ENCODE data around the gene CCNL2.
A peak's percentile ranks its signal among the peaks of the same experiment; 100 is the strongest.
"Not testable (repeated sequence)": the region's sequence is repeated elsewhere in the genome, so short reads cannot be mapped to it uniquely, and the experiment has no call there.

Gene CCNL2

GRCh38 chr1:1425753-1426495 is 26.8 kb upstream of the CCNL2 start:
- no peak for ATAC-seq
- Mint-ChIP-seq H3K36me3 (no peaks in the 10 kb centered on the region), H3K4me1 (peaks cover 12% of the 10 kb centered on the region), H3K27ac (no peak overlapping the region), H3K27me3 (peaks cover 83% of the 10 kb centered on the region), H3K4me3 (no peak overlapping the region), H3K9me3 (no peaks in the 10 kb centered on the region)

- no peak for ATAC-seq
- Mint-ChIP-seq H3K9me3 (no peaks in the 10 kb centered on the region), H3K36me3 (no peaks in the 10 kb centered on the region), H3K4me1 (peaks cover 16% of the 10 kb centered on the region), H3K4me3 (no peak overlapping the region), H3K27me3 (peaks cover 83% of the 10 kb centered on the region), H3K27ac (no peak overlapping the region)
Observed at GRCh38 chr1:1425426-1425752, 26.3 kb upstream of the CCNL2 start.

GRCh38 chr1:1424707-1425106 is 25.6 kb upstream of the CCNL2 start:
- Mint-ChIP-seq H3K4me3 (no peak overlapping the region), H3K27ac (no peak overlapping the region), H3K9me3 (no peaks in the 10 kb centered on the region), H3K36me3 (no peaks in the 10 kb centered on the region), H3K4me1 (peaks cover 16% of the 10 kb centered on the region), H3K27me3 (peaks cover 76% of the 10 kb centered on the region)
- no peak for ATAC-seq

GRCh38 chr1:1423245-1423597 is 24.1 kb upstream of the CCNL2 start:
- ATAC-seq: no peak
- Mint-ChIP-seq H3K4me3 (no peak overlapping the region), H3K9me3 (no peaks in the 10 kb centered on the region), H3K36me3 (no peaks in the 10 kb centered on the region), H3K4me1 (peaks cover 23% of the 10 kb centered on the region), H3K27me3 (peaks cover 65% of the 10 kb centered on the region), H3K27ac (no peak overlapping the region)

GRCh38 chr1:1422465-1423244 is 23.5 kb upstream of the CCNL2 start:
- Mint-ChIP-seq H3K4me3 (no peak overlapping the region), H3K27ac (no peak overlapping the region), H3K9me3 (no peaks in the 10 kb centered on the region), H3K4me1 (peaks cover 29% of the 10 kb centered on the region), H3K36me3 (no peaks in the 10 kb centered on the region), H3K27me3 (peaks cover 63% of the 10 kb centered on the region)
- ATAC-seq: no peak

- Mint-ChIP-seq H3K27ac (no peak overlapping the region), H3K4me3 (no peak overlapping the region), H3K4me1 (peaks cover 31% of the 10 kb centered on the region), H3K27me3 (peaks cover 60% of the 10 kb centered on the region), H3K36me3 (no peaks in the 10 kb centered on the region), H3K9me3 (no peaks in the 10 kb centered on the region)
- no peak for ATAC-seq
Observed at GRCh38 chr1:1421907-1422464, 22.9 kb upstream of the CCNL2 start.

GRCh38 chr1:1421147-1421906 is 22.2 kb upstream of the CCNL2 start, which contains the start of gene ANKRD65:
Gene ANKRD65 (minus strand): TSS chr1:1421276. CDS start chr1:1421005, 271 bp downstream.
- Mint-ChIP-seq H3K36me3 (no peaks in the 10 kb centered on the region), H3K27ac (no peak within 1 kb of the TSS), H3K9me3 (no peaks in the 10 kb centered on the region), H3K4me1 (peaks cover 29% of the 10 kb centered on the region), H3K27me3 (peaks cover 54% of the 10 kb centered on the region), H3K4me3 (peak within 1 kb of the TSS; percentile 65)
- ATAC-seq: no peak

GRCh38 chr1:1420654-1421141 is 21.6 kb upstream of the CCNL2 start:
- peak; percentile 73 for ATAC-seq
- H3K9me3 Mint-ChIP-seq: no peaks in the 10 kb centered on the region
- H3K4me1 Mint-ChIP-seq: peaks cover 26% of the 10 kb centered on the region
- no peak overlapping the region for H3K27ac Mint-ChIP-seq
- H3K27me3 Mint-ChIP-seq: peaks cover 47% of the 10 kb centered on the region
- no peaks in the 10 kb centered on the region for H3K36me3 Mint-ChIP-seq
- H3K4me3 Mint-ChIP-seq: peak overlapping the region; percentile 65

- ATAC-seq: peak; percentile 25
- H3K4me3 Mint-ChIP-seq: no peak overlapping the region
- H3K27ac Mint-ChIP-seq: no peak overlapping the region
- H3K36me3 Mint-ChIP-seq: no peaks in the 10 kb centered on the region
- H3K9me3 Mint-ChIP-seq: no peaks in the 10 kb centered on the region
- H3K4me1 Mint-ChIP-seq: peaks cover 26% of the 10 kb centered on the region
- H3K27me3 Mint-ChIP-seq: peaks cover 41% of the 10 kb centered on the region
Observed at GRCh38 chr1:1419813-1420653, 20.9 kb upstream of the CCNL2 start.

GRCh38 chr1:1419363-1419812 is 20.3 kb upstream of the CCNL2 start:
- Mint-ChIP-seq H3K9me3 (no peaks in the 10 kb centered on the region), H3K27ac (no peak overlapping the region), H3K27me3 (peaks cover 34% of the 10 kb centered on the region), H3K36me3 (no peaks in the 10 kb centered on the region), H3K4me3 (no peak overlapping the region), H3K4me1 (peaks cover 26% of the 10 kb centered on the region)
- ATAC-seq: no peak

- H3K4me1 Mint-ChIP-seq: peaks cover 26% of the 10 kb centered on the region
- no peak overlapping the region for H3K27ac Mint-ChIP-seq
- no peaks in the 10 kb centered on the region for H3K36me3 Mint-ChIP-seq
- no peak overlapping the region for H3K4me3 Mint-ChIP-seq
- ATAC-seq: peak; percentile 13
- peaks cover 31% of the 10 kb centered on the region for H3K27me3 Mint-ChIP-seq
- H3K9me3 Mint-ChIP-seq: no peaks in the 10 kb centered on the region
Observed at GRCh38 chr1:1418464-1419362, 19.6 kb upstream of the CCNL2 start.

- Mint-ChIP-seq H3K27me3 (peaks cover 24% of the 10 kb centered on the region), H3K4me1 (peaks cover 24% of the 10 kb centered on the region), H3K27ac (peak overlapping the region; percentile 70)
- not testable (repeated sequence) for H3K4me3 Mint-ChIP-seq, H3K9me3 Mint-ChIP-seq, H3K36me3 Mint-ChIP-seq, ATAC-seq
Observed at GRCh38 chr1:1417825-1418463, 18.8 kb upstream of the CCNL2 start.

GRCh38 chr1:1417396-1417795 is 18.3 kb upstream of the CCNL2 start:
- ATAC-seq, H3K9me3 Mint-ChIP-seq, H3K4me3 Mint-ChIP-seq, H3K36me3 Mint-ChIP-seq: not testable (repeated sequence)
- H3K27me3 Mint-ChIP-seq: peaks cover 19% of the 10 kb centered on the region
- H3K27ac Mint-ChIP-seq: peak overlapping the region; percentile 70
- H3K4me1 Mint-ChIP-seq: peaks cover 20% of the 10 kb centered on the region
